Peyer's patch (tissue), 4 donors: ENCODE data around the gene PPP1R14C. TPM values are rescaled to one million over a fixed set of nuclear protein-coding genes. Genes with fewer than 3 reads are reported as not detected.

Experiments used
- DNase-seq, 3 donors: peaks; one replicate each; pipeline ENCODE4 v3.0.0-alpha.2; 2017 to 2019
- H3K27ac ChIP-seq, 4 donors: fragments of 200-600 bp; sonication (generic); one replicate each; pipeline ENCODE4 v1.5.1; 2016 to 2019
- H3K27me3 ChIP-seq, 2 donors: fragments of 200-600 bp; sonication (generic); one replicate each; pipeline ENCODE4 v1.5.1; 2019
- H3K36me3 ChIP-seq, 3 donors: fragments of 200-600 bp; sonication (generic); one replicate each; pipeline ENCODE4 v1.5.1; 2016 to 2019
- H3K4me1 ChIP-seq, 4 donors: fragments of 200-600 bp; sonication (generic); one replicate each; pipeline ENCODE4 v1.5.1; 2016 to 2019
- H3K4me3 ChIP-seq, 4 donors: fragments of 200-600 bp; sonication (generic); 1 replicate in 3 of 4; 2 replicates in 1 of 4; pipeline ENCODE4 v1.5.1; 2016 to 2019; ENCODE audit warnings: mild to moderate bottlenecking in 1 of 4
- H3K9me3 ChIP-seq, 4 donors: fragments of 200-600 bp; sonication (generic); one replicate each; pipeline ENCODE4 v1.5.1; 2016 to 2019; ENCODE audit warnings: mild to moderate bottlenecking in 1 of 4
- CTCF ChIP-seq, 6 experiments: fragments of 450-650 bp in 4 of 6; fragments of 200-600 bp in 2 of 6; sonication (generic) in 1 of 6; IDR thresholded peaks; one replicate each; pipeline ENCODE4 v1.5.1; 2017 to 2019; ENCODE audit warnings: antibody characterized with exemption in 6 of 6, mild to moderate bottlenecking in 3 of 6, moderate library complexity in 1 of 6
- POLR2A ChIP-seq, 2 donors: fragments of 450-650 bp; IDR thresholded peaks; one replicate each; pipeline ENCODE4 v1.5.1; 2017; ENCODE audit warnings: antibody characterized with exemption in 2 of 2, mild to moderate bottlenecking in 2 of 2, moderate library complexity in 2 of 2
- total RNA-seq, 4 donors: library from RNA; depleted of rRNA; stranded (reverse); fragments of >200 nt; gene quantifications; one replicate each; pipeline ENCODE4 v1.1.0, GENCODE V29; 2016

The PPP1R14C gene
- total RNA-seq, 4 donors from 2014 or later, result 4.4 to 21.2 (median 10.2) TPM

- Histone ChIP-seq H3K4me3 (no peak overlapping the region), H3K36me3 (no peaks in the 10 kb centered on the region), H3K4me1 (no peaks in the 10 kb centered on the region), H3K27ac (no peak overlapping the region), H3K27me3 (no peaks in the 10 kb centered on the region), H3K9me3 (no peaks in the 10 kb centered on the region)
- TF ChIP-seq POLR2A (IDR thresholded peaks at IDR 0.05) (no peak), CTCF (IDR thresholded peaks at IDR 0.05) (no peak)
- no peak for DNase-seq
Observed at GRCh38 chr6:150229436-150230163, 86.8 kb downstream of the PPP1R14C start.

- no peak overlapping the region for H3K27ac ChIP-seq
- H3K4me3 ChIP-seq, result no peak overlapping the region
- H3K36me3 ChIP-seq, result no peaks in the 10 kb centered on the region
- H3K9me3 ChIP-seq, result no peaks in the 10 kb centered on the region
- H3K4me1 ChIP-seq, result no peaks in the 10 kb centered on the region
- TF ChIP-seq CTCF (IDR thresholded peaks at IDR 0.05) (no peak), POLR2A (IDR thresholded peaks at IDR 0.05) (no peak)
- DNase-seq, result no peak
- H3K27me3 ChIP-seq, result no peaks in the 10 kb centered on the region
Observed at GRCh38 chr6:150230164-150230561, 87.3 kb downstream of the PPP1R14C start.

- H3K27ac ChIP-seq, result no peak overlapping the region
- no peaks in the 10 kb centered on the region for H3K9me3 ChIP-seq
- TF ChIP-seq CTCF (IDR thresholded peaks at IDR 0.05) (no peak), POLR2A (IDR thresholded peaks at IDR 0.05) (no peak)
- no peak for DNase-seq
- no peaks in the 10 kb centered on the region for H3K4me1 ChIP-seq
- no peak overlapping the region for H3K4me3 ChIP-seq
- no peaks in the 10 kb centered on the region for H3K36me3 ChIP-seq
- no peaks in the 10 kb centered on the region for H3K27me3 ChIP-seq
Observed at GRCh38 chr6:150230832-150231524, 88.1 kb downstream of the PPP1R14C start.

GRCh38 chr6:150231525-150231850 is 88.6 kb downstream of the PPP1R14C start:
- Histone ChIP-seq H3K27ac (no peak overlapping the region), H3K4me1 (no peaks in the 10 kb centered on the region), H3K36me3 (no peaks in the 10 kb centered on the region), H3K4me3 (no peak overlapping the region), H3K27me3 (no peaks in the 10 kb centered on the region), H3K9me3 (no peaks in the 10 kb centered on the region)
- TF ChIP-seq CTCF (IDR thresholded peaks at IDR 0.05) (no peak), POLR2A (IDR thresholded peaks at IDR 0.05) (no peak)
- no peak for DNase-seq

- H3K4me3 ChIP-seq, result no peak overlapping the region
- no peaks in the 10 kb centered on the region for H3K9me3 ChIP-seq
- no peaks in the 10 kb centered on the region for H3K4me1 ChIP-seq
- no peak for TF ChIP-seq POLR2A (IDR thresholded peaks at IDR 0.05)
- TF ChIP-seq CTCF (IDR thresholded peaks at IDR 0.05), result no peak
- H3K27me3 ChIP-seq, result no peaks in the 10 kb centered on the region
- no peak overlapping the region for H3K27ac ChIP-seq
- no peaks in the 10 kb centered on the region for H3K36me3 ChIP-seq
- no peak for DNase-seq
Observed at GRCh38 chr6:150233843-150234269, 91.0 kb downstream of the PPP1R14C start.
